Spinal cord (tissue), 10 donors: Measurements from ENCODE around the gene MAML2. TPM values are rescaled to one million over a fixed set of nuclear protein-coding genes. Genes with fewer than 3 reads are reported as not detected.

Source experiments
- DNase-seq, 6 donors: peaks; one replicate each; pipeline versions ENCODE4 v3.0.0 to v3.0.0-alpha.2; 2013 to 2015; ENCODE audit warnings: low spot score in 6 of 6, low read depth in 4 of 6
- H3K27ac ChIP-seq: one replicate; pipeline ENCODE4 v1.5.1; 2013; ENCODE audit warnings: low read depth, low read length, control low read depth
- H3K27me3 ChIP-seq: one replicate; pipeline ENCODE4 v1.6.1; 2013; ENCODE audit warnings: low read length; ENCODE audit not compliant: control insufficient read depth, insufficient read depth
- H3K36me3 ChIP-seq: one replicate; pipeline ENCODE4 v1.6.1; 2013; ENCODE audit warnings: low read length; ENCODE audit not compliant: control insufficient read depth, insufficient read depth
- H3K4me1 ChIP-seq: one replicate; pipeline ENCODE4 v1.6.1; 2013; ENCODE audit warnings: low read length; ENCODE audit not compliant: control insufficient read depth, insufficient read depth
- H3K4me3 ChIP-seq: one replicate; pipeline ENCODE4 v1.5.1; 2013; ENCODE audit warnings: low read depth, low read length, control low read depth
- H3K9me3 ChIP-seq: one replicate; pipeline ENCODE4 v1.6.1; 2013; ENCODE audit warnings: low read length; ENCODE audit not compliant: control insufficient read depth, insufficient read depth
- WGBS: methylation state at CpG from one replicate; pipeline ENCODE4 v1.1.5; 2013; ENCODE audit warnings: missing lambda C conversion rate; ENCODE audit not compliant: insufficient coverage; 5-methylcytosine and 5-hydroxymethylcytosine counted together
- polyA plus RNA-seq, 2 donors: library from polyadenylated mRNA; unstranded; fragments of 120-200 nt; gene quantifications; one replicate each; pipeline ENCODE4 v1.2.1, GENCODE V29; 2013; ENCODE audit not compliant: insufficient read length in 2 of 2
- total RNA-seq, 2 donors: library from RNA; depleted of rRNA in 1 of 2; stranded (reverse); fragments of 120-200 nt in 1 of 2; fragments of >200 nt in 1 of 2; gene quantifications; one replicate each; pipeline versions ENCODE4 v1.2.3 to v1.2.4, GENCODE V29; 2013 to 2014
- donor health status: healthy.

Gene MAML2
- total and polyA plus RNA-seq, 4 donors = 16.7 to 25.5 (median 18.7) TPM

DNA sequence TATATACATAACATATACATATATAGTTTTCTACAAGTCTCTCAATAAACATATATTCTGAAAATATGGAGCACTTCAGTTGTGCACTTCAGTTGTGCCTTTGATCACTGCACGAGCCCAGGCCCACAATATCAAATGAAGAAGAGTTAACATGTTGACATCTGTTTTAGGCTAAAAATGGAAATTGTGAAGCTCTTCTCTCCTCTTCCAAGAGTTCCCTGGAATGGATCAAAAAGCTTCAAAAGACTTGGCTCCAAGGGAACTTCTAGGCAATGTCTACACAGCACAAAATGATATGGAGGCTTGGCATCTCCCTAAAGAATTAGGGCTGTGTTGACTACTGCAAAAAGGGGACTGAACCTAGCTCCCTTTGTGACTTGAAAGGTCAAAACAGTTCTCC lies 36.9 kb downstream of the MAML2 start:
- H3K4me3 ChIP-seq = no peak overlapping the region
- DNase-seq = peak in 1 of 6 donors; percentile 74
- H3K9me3 ChIP-seq = no peaks in the 10 kb centered on the region
- H3K27ac ChIP-seq = peak overlapping the region; percentile 97
- WGBS = no CpG with 5 or more reads among the region's 1 CpG
- no peaks in the 10 kb centered on the region for H3K27me3 ChIP-seq
- H3K36me3 ChIP-seq = no peaks in the 10 kb centered on the region
- peaks cover 13% of the 10 kb centered on the region for H3K4me1 ChIP-seq

DNA sequence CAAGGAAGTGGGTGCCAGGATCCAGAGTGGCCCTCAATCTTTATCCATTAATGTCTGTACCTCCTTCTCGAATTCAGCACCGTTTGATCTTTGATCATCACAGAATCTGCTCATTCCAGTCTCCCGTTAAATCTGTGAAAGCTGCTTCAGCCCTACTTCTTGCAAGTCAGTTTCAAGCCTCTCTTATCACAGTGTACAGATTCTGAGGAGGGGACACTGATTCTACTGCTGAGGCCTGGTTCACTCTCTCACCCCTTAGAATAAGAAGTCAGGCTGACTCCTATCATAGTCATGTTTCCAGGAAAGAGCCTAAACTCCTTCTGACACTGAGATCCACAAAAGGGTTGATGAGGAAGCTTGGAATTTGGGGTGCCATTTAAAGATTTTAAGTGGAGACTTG lies 39.0 kb downstream of the MAML2 start:
- Histone ChIP-seq H3K27me3 (no peaks in the 10 kb centered on the region), H3K4me3 (no peak overlapping the region), H3K27ac (no peak overlapping the region), H3K36me3 (no peaks in the 10 kb centered on the region), H3K4me1 (peaks cover 15% of the 10 kb centered on the region), H3K9me3 (no peaks in the 10 kb centered on the region)
- DNase-seq = no peak
- WGBS = 83% methylated on average over 2 of the region's 3 CpGs

DNA sequence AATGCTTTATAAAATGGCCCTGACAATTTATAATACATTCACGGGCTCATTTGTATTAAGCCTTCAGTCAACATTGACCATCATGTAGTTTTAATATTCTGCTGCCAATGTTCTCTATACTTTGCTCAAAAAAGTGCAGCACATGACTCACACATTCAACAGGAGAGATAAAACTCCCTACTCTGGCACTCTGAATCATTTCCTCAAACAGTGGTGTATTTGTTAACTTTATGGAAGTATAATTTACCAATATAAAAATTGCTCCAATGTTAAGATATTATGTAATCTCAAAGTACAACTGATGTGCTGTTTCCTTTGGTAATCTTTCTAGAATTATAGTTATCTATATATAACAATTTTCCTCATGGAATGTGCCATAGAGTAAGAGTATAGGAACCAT lies 39.9 kb downstream of the MAML2 start:
- no CpG with 5 or more reads among the region's 1 CpG for WGBS
- H3K27ac ChIP-seq = no peak overlapping the region

DNA sequence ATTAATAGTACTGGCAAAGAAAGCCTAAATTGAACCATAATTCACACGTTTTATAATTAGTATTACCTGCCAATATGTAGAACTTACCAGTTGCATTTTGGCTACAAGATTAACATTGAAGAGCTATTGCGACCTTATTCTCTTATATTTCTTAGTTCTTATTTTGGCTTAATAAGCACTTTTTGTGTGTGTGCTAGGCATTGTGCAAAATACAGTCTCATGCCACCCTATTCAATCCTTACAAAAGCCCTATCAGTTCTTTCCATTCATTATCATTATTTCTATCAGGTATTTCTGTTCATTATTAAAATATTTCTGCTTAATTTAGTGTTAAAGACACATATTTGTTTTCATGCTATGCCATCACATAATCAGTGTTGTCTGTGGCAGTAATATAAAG lies 41.2 kb downstream of the MAML2 start:
- WGBS = no CpG with 5 or more reads among the region's 2 CpGs
- Histone ChIP-seq H3K9me3 (no peaks in the 10 kb centered on the region), H3K36me3 (no peaks in the 10 kb centered on the region), H3K27me3 (no peaks in the 10 kb centered on the region), H3K27ac (no peak overlapping the region), H3K4me1 (peaks cover 12% of the 10 kb centered on the region), H3K4me3 (no peak overlapping the region)
- DNase-seq = no peak

More for the DNA sequence above, 39.9 kb downstream of the MAML2 start:
- no peak for DNase-seq
- Histone ChIP-seq H3K27me3 (no peaks in the 10 kb centered on the region), H3K4me3 (no peak overlapping the region), H3K9me3 (no peaks in the 10 kb centered on the region), H3K4me1 (peaks cover 15% of the 10 kb centered on the region), H3K36me3 (no peaks in the 10 kb centered on the region)

DNA sequence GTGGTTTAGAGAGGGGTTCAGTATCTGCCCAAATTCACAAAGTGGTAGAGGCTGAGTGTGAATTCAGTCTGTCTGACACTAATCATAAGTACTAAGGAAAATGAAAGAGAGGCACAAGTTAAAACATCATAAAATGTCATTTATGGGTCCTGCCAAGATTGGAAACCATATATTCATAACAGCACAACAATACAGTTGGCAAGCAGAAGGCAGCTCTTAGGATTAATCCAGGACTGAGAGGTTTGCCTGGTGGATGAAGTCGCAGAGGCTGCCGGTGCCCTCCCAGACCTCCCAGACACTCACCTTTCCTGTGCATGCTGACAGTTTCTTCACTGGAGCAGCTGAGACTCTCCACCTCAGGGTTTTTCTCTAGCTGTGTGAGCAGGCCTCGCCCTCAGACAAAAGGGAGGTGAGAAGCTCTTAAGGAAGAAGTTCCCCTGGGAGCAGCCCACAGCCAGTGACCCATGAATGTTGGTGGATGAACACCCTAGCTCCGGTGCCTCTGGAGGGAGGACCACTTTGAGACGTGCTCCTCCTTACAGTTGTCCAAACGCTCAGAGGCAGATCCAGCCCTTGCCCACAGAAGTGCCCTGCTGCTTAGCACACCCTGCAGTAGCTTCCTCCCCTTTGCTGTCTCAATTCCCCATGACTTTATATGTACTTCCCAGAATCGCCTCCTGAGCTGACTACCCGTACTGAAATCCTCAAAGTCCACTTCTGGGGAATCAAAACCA lies 43.7 kb downstream of the MAML2 start:
- Histone ChIP-seq H3K27me3 (no peaks in the 10 kb centered on the region), H3K4me3 (no peak overlapping the region), H3K4me1 (peaks cover 12% of the 10 kb centered on the region), H3K27ac (no peak overlapping the region), H3K36me3 (no peaks in the 10 kb centered on the region), H3K9me3 (no peaks in the 10 kb centered on the region)
- no peak for DNase-seq
- WGBS = 80% methylated on average over 6 of the region's 8 CpGs

DNA sequence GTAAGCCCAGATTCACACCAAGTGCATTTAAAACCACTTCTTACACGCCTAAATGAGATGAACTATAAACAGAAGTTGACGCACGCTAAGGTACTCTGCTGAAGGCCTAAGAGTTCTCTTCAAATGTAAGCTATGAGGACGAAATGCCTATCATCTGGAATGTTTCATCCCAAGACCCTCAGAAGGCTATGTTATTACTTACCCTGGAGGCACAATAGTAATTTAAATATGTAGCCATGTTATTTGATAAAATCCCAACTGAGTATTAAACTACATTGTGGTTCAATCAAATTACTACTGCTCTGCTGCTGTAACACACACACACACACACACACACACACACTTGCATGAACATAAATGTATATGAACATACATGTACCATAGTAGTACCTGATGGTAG lies 47.6 kb downstream of the MAML2 start:
- no peaks in the 10 kb centered on the region for H3K36me3 ChIP-seq
- no peaks in the 10 kb centered on the region for H3K27me3 ChIP-seq
- no peak overlapping the region for H3K4me3 ChIP-seq
- no CpG with 5 or more reads among the region's 4 CpGs for WGBS
- DNase-seq = peak in 1 of 6 donors; percentile 66
- no peaks in the 10 kb centered on the region for H3K9me3 ChIP-seq
- no peak overlapping the region for H3K27ac ChIP-seq
- peaks cover 5% of the 10 kb centered on the region for H3K4me1 ChIP-seq

DNA sequence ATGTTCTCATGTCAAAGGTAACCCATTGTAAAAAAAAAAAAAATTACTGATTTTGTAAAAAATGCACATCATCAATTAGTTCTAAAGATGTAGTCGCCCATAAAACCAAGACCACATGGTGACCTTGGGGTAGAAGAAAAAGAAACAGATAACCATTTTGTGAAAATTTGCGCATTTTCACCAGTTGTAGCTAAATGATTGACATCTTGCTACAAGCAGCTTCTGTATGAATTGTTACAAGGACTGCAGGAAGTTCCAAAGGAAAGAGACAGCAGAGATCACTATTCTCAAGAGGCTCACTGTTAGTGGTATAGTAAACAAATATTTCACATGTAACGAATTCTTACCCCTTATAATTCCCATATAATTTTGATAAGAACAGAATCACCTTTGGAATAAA lies 48.7 kb downstream of the MAML2 start:
- WGBS = no CpG with 5 or more reads among the region's 3 CpGs
- Histone ChIP-seq H3K4me1 (peaks cover 1% of the 10 kb centered on the region), H3K27ac (peak overlapping the region; percentile 50), H3K9me3 (no peaks in the 10 kb centered on the region), H3K36me3 (no peaks in the 10 kb centered on the region), H3K4me3 (no peak overlapping the region), H3K27me3 (no peaks in the 10 kb centered on the region)
- no peak for DNase-seq

DNA sequence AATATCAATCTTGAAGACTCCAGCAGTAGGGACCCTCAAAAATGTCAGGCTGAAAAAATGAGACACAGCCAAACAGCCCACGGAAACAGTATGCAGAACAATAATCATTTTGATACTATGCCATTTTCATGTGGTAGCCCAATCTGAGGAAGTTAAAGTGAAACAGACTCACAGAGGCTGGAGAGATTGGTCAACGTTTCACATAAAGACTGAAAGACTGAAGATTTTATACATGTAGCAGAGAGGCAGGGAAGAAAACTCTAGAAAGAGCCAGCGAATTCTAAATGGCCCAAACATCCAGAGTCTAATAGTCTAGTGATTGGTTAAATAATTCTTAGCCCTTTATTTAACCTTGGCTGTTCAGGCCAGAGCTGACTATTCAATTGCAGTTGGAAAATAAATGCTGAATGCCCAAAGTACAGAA lies 49.4 kb downstream of the MAML2 start:
- Histone ChIP-seq H3K27me3 (no peaks in the 10 kb centered on the region), H3K4me1 (no peaks in the 10 kb centered on the region), H3K27ac (peak overlapping the region; percentile 50), H3K4me3 (no peak overlapping the region), H3K9me3 (no peaks in the 10 kb centered on the region), H3K36me3 (no peaks in the 10 kb centered on the region)
- DNase-seq = no peak
- WGBS = no CpG with 5 or more reads among the region's 3 CpGs

DNA sequence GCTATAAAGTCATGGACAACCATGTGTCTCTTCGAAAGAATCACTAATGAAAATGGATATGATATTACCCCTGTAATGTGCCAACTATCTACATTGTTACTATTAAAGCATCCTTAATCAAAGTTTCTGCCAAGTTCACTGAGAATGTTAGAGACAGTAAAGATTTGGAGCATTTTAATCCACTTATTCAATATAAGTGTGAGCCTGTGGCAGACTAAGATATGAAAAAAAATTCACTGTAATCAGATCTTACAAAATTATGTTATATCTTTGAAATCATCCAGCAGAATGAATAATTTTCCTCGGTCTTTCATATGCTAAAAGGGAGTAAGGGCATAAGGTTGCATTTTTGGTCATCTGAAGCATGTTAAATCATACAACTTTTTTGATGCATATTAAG lies 49.9 kb downstream of the MAML2 start:
- Histone ChIP-seq H3K9me3 (no peaks in the 10 kb centered on the region), H3K4me1 (no peaks in the 10 kb centered on the region), H3K27ac (no peak overlapping the region), H3K27me3 (no peaks in the 10 kb centered on the region), H3K4me3 (no peak overlapping the region), H3K36me3 (no peaks in the 10 kb centered on the region)
- no peak for DNase-seq
- no CpG with 5 or more reads among the region's 2 CpGs for WGBS

DNA sequence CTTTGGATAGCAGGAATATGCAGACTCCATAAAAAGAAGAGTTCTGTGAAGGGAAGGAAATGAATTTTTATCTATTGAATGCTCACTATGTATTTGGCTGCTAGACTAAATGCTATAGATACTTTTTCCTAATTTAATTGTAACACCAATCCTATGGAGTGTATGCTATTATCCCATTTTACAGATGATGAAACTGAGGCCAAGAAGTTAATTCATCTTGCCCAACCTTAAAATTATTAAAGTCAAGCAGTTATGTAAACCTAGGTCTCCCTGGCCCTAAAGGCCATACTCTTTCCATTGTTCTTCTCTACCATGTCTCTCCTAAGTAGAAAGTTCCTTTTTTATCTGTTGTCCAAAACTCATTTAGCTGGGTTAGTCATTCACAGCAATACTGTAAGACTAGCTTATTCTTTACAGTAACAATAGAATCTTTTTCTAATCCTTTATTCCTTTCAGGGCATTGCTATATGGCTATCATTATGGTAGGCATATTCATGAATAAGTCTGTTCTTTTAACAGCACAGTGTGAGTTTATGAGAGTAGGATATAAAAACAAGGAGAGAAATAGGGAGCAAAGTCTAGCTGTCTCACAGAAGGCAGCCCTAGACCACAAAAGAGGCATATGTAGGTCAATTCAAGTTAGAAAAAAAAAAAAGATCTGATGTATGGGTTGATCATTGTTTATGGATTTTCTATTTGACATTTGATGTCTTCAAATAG lies 50.5 kb downstream of the MAML2 start:
- H3K4me3 ChIP-seq = no peak overlapping the region
- no peaks in the 10 kb centered on the region for H3K36me3 ChIP-seq
- H3K27ac ChIP-seq = no peak overlapping the region
- H3K4me1 ChIP-seq = no peaks in the 10 kb centered on the region
- H3K27me3 ChIP-seq = no peaks in the 10 kb centered on the region
- DNase-seq = no peak
- no peaks in the 10 kb centered on the region for H3K9me3 ChIP-seq
